GM19397 (cell line): ENCODE data around the gene UAP1.

Source experiments
- ATAC-seq: cut with Tn5 transposase; IDR thresholded peaks from one replicate; pipeline ENCODE4 v1.9.1; 2021; ENCODE audit warnings: mild to moderate bottlenecking, moderate library complexity; ENCODE audit not compliant: unreplicated experiment

UAP1 gene

GRCh38 chr1:162561616-162562469, at the start of gene UAP1:
Gene UAP1 (plus strand): TSS chr1:162561722. CDS start chr1:162566069, 4,347 bp downstream.
- ATAC-seq = peak; percentile 38

- ATAC-seq = no peak
These were observed 34.2 kb upstream of the UAP1 start for GRCh38 chr1:162527314-162527713.

- peak; percentile 92 for ATAC-seq
These were observed 31.1 kb upstream of the UAP1 start for GRCh38 chr1:162530307-162530987.

GRCh38 chr1:162530988-162531319, 30.6 kb upstream of the UAP1 start:
- no peak for ATAC-seq

GRCh38 chr1:162535501-162535900, 26.0 kb upstream of the UAP1 start:
- ATAC-seq = no peak

GRCh38 chr1:162536511-162536910, 25.0 kb upstream of the UAP1 start:
- no peak for ATAC-seq

- no peak for ATAC-seq
These were observed 24.3 kb upstream of the UAP1 start for GRCh38 chr1:162537216-162537615.

- no peak for ATAC-seq
These were observed 22.6 kb upstream of the UAP1 start for GRCh38 chr1:162538815-162539431.

- no peak for ATAC-seq
These were observed 19.8 kb upstream of the UAP1 start for GRCh38 chr1:162541619-162542141.

- no peak for ATAC-seq
These were observed 18.3 kb upstream of the UAP1 start for GRCh38 chr1:162543228-162543627.

- ATAC-seq = no peak
These were observed 13.4 kb upstream of the UAP1 start for GRCh38 chr1:162548170-162548569.

GRCh38 chr1:162549001-162549400, 12.5 kb upstream of the UAP1 start:
- no peak for ATAC-seq

- ATAC-seq = no peak
These were observed 10.6 kb upstream of the UAP1 start for GRCh38 chr1:162550925-162551324.

- no peak for ATAC-seq
These were observed 9.4 kb upstream of the UAP1 start for GRCh38 chr1:162551969-162552683.

GRCh38 chr1:162552684-162553252, 8.8 kb upstream of the UAP1 start:
- no peak for ATAC-seq

GRCh38 chr1:162554258-162554657, 7.3 kb upstream of the UAP1 start:
- no peak for ATAC-seq

- ATAC-seq = no peak
These were observed 4.0 kb upstream of the UAP1 start for GRCh38 chr1:162557536-162557935.

- ATAC-seq = no peak
These were observed 1.1 kb upstream of the UAP1 start for GRCh38 chr1:162560303-162561036.

GRCh38 chr1:162561037-162561615, 396 bp upstream of the UAP1 start:
- peak; percentile 92 for ATAC-seq

- no peak for ATAC-seq
These were observed 927 bp downstream of the UAP1 start for GRCh38 chr1:162562470-162562828.
